ENCODE data around the gene GJA1. TPM values are rescaled to one million over a fixed set of nuclear protein-coding genes. Genes with fewer than 3 reads are reported as not detected.

Gene GJA1
- polyA plus RNA-seq, 4 donors = 0.89 to 88.2 (median 17.1) TPM

Other genes with a start within 250 kb of the GJA1 start
- gene TBC1D32, start 101.2 kb upstream of the GJA1 start, polyA plus RNA-seq = 10 to 100 TPM in 1 of 4 donors, 1 to 10 TPM in 3; 1.4 to 11.3 (median 1.9) TPM